Measurements from ENCODE around the gene SNTG2. TPM values are rescaled to one million over a fixed set of nuclear protein-coding genes. Genes with fewer than 3 reads are reported as not detected.

Gene SNTG2
- total RNA-seq, result not detected in 2 replicates

DNA sequence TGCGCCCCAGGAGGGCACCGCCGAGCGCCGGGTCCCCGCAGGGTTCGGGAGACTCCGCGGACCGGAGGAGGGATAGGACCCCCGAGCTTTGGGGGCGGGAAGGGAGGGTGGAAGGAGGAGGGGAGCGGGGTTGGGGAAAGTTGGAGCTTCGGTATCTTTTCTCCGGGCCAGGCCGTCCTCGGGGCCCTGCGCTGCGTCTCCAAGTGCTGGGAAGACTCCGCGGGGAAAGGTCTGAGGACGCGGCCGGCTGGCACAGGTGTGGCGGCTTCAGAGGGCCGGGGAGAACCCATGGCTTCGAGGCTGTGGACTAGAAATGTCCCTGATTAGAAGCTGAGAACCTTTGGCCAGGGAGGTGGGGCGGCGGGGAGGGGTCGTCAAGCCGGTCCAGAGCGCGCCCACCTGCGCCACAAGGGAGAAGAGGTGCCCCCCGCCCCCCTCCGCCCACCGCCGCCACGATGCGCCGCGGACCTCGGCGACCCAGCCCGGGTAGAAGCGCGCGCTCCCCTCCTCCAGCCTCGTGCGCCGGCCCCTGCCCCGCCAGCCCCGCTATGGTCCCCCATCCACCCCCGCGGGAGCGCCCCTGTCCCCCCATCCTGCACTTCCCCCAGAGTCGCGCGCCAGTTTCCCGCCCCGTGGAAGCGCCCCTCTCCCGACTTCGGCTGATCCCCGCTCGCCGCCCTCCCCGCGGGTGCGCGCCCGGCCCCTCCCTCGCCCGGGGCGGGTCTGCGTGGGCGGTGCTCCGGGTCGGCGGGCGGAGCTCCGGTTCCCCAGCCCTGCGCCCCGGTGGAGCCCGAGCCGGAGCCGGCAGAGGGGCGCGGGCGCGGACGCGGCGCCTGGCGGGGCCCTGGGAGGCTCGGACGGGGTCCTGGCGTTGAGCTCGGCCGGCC is at the start of gene SNTG2:
SNTG2 (plus strand) TSS at position 770 of the 887 bp plus-strand sequence. CDS start 148 bp downstream, outside the sequence.

DNA sequence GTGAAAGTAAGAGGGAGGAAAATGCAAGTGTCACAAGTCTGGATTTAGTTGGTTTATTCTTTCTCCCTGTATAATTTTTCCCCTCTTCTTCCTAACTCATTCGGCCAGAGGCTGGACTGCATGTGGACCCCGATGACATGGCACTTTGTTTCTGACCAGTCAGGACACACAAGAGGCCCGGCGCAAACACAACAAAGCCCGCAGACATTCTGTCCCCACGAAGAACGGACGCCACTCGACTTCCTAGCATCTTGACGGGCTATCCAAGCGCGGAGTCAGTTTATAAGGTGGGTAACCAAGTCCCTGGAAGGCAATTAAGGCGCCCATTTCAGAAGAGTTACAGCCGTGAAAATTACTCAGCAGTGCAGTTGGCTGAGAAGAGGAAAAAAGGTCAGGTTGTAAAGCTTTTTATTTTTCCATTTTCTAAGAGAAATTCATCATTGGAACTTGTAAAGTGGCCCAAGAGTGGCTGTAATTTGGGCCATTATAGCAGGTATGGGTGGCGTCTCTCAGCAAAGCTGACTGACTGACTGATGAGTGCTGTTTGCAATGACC is 462.6 kb downstream of the SNTG2 start, which contains the start of gene TPO:
TPO (plus strand) TSS at position 308 of the 555 bp plus-strand sequence. CDS start 946 bp downstream, outside the sequence.

Data from placental pericyte (primary cell).